IPS DF 6.9 (cell line): Measurements from ENCODE around the gene PLOD3.

ENCODE experiments used
- DNase-seq: peaks from one replicate; pipeline ENCODE4 v3.0.0-alpha.2; 2013; ENCODE audit warnings: low read depth, low spot score
- H3K27ac ChIP-seq: one replicate; pipeline ENCODE4 v1.5.1; 2013; ENCODE audit warnings: low read length, control low read depth
- H3K27me3 ChIP-seq: 2 replicates; pipeline ENCODE4 v1.6.1; 2013; ENCODE audit warnings: mild to moderate bottlenecking, low read length; ENCODE audit not compliant: control insufficient read depth, insufficient read depth
- H3K36me3 ChIP-seq: 2 replicates; pipeline ENCODE4 v1.6.1; 2013; ENCODE audit warnings: low read length; ENCODE audit not compliant: control insufficient read depth, insufficient read depth
- H3K4me1 ChIP-seq: 2 replicates; pipeline ENCODE4 v1.6.1; 2013; ENCODE audit warnings: low read length; ENCODE audit not compliant: control insufficient read depth, insufficient read depth
- H3K4me3 ChIP-seq: 2 replicates; pipeline ENCODE4 v1.5.1; 2013; ENCODE audit warnings: mild to moderate bottlenecking, low read length
- H3K9me3 ChIP-seq: 2 replicates; pipeline ENCODE4 v1.6.1; 2013; ENCODE audit warnings: low read length, inconsistent platforms; ENCODE audit not compliant: control insufficient read depth, insufficient read depth
- WGBS: extraction: QIAGEN DNeasy Blood & Tissue Kit; methylation state at CpG from one replicate; pipeline ENCODE4 v1.1.7; 2013; ENCODE audit warnings: mixed read lengths, missing lambda C conversion rate; ENCODE audit not compliant: insufficient read length, insufficient coverage; 5-methylcytosine and 5-hydroxymethylcytosine counted together

The PLOD3 gene

GRCh38 chr7:101165075-101165957 lies 52.1 kb downstream of the PLOD3 start, which contains the start of gene VGF:
VGF (minus strand) TSS chr7:101165569; CDS start chr7:101164843, 726 bp downstream.
- H3K4me3 ChIP-seq, result peak within 1 kb of the TSS; percentile 17; the same call in 1 of the 2 replicates
- no peaks in the 10 kb centered on the region for H3K9me3 ChIP-seq
- no peaks in the 10 kb centered on the region for H3K36me3 ChIP-seq
- peaks cover 20% of the 10 kb centered on the region for H3K27me3 ChIP-seq
- peaks cover 16% of the 10 kb centered on the region for H3K4me1 ChIP-seq
- no peak for DNase-seq
- no peak within 1 kb of the TSS for H3K27ac ChIP-seq
- WGBS, result no CpG with 5 or more reads among the region's 74 CpGs

GRCh38 chr7:101164071-101164840 lies 53.1 kb downstream of the PLOD3 start:
- DNase-seq, result no peak
- peaks cover 12% of the 10 kb centered on the region for H3K27me3 ChIP-seq
- H3K9me3 ChIP-seq, result no peaks in the 10 kb centered on the region
- H3K4me3 ChIP-seq, result peak overlapping the region; percentile 17; the same call in 1 of the 2 replicates
- H3K36me3 ChIP-seq, result 0 out of 2 replicates have a peak, but pooled peaks cover 4% of the 10 kb centered on the region
- WGBS, result no CpG with 5 or more reads among the region's 75 CpGs
- no peak overlapping the region for H3K27ac ChIP-seq
- H3K4me1 ChIP-seq, result peaks cover 18% of the 10 kb centered on the region; the same call in 1 of the 2 replicates

- WGBS, result no CpG with 5 or more reads among the region's 92 CpGs
- Histone ChIP-seq H3K36me3 (0 out of 2 replicates have a peak, but pooled peaks cover 4% of the 10 kb centered on the region), H3K27ac (no peak overlapping the region)
Measured at GRCh38 chr7:101163279-101164070, 53.9 kb downstream of the PLOD3 start.

GRCh38 chr7:101162551-101163278 lies 54.7 kb downstream of the PLOD3 start:
- no peaks in the 10 kb centered on the region for H3K9me3 ChIP-seq
- H3K4me3 ChIP-seq, result peak overlapping the region; percentile 55
- no peak for DNase-seq
- 0 out of 2 replicates have a peak, but pooled peaks cover 7% of the 10 kb centered on the region for H3K36me3 ChIP-seq
- peaks cover 2% of the 10 kb centered on the region; the same call in 1 of the 2 replicates for H3K27me3 ChIP-seq
- no peak overlapping the region for H3K27ac ChIP-seq
- H3K4me1 ChIP-seq, result peaks cover 11% of the 10 kb centered on the region; the same call in 1 of the 2 replicates
- WGBS, result no CpG with 5 or more reads among the region's 74 CpGs

More at GRCh38 chr7:101163279-101164070, 53.9 kb downstream of the PLOD3 start:
- no peak for DNase-seq
- Histone ChIP-seq H3K9me3 (no peaks in the 10 kb centered on the region), H3K4me1 (peaks cover 15% of the 10 kb centered on the region; the same call in 1 of the 2 replicates), H3K4me3 (peak overlapping the region; percentile 55; the same call in 1 of the 2 replicates), H3K27me3 (peaks cover 8% of the 10 kb centered on the region; the same call in 1 of the 2 replicates)

- DNase-seq, result no peak
- H3K4me1 ChIP-seq, result peaks cover 9% of the 10 kb centered on the region; the same call in 1 of the 2 replicates
- WGBS, result no CpG with 5 or more reads among the region's 17 CpGs
- 0 out of 2 replicates have a peak, but pooled peaks cover 7% of the 10 kb centered on the region for H3K36me3 ChIP-seq
- H3K9me3 ChIP-seq, result no peaks in the 10 kb centered on the region
- H3K27ac ChIP-seq, result no peak overlapping the region
- H3K4me3 ChIP-seq, result no peak overlapping the region; the same call in 1 of the 2 replicates
- H3K27me3 ChIP-seq, result peaks cover 2% of the 10 kb centered on the region; the same call in 1 of the 2 replicates
Measured at GRCh38 chr7:101161692-101162471, 55.5 kb downstream of the PLOD3 start.

- Histone ChIP-seq H3K27me3 (peaks cover 2% of the 10 kb centered on the region; the same call in 1 of the 2 replicates), H3K36me3 (0 out of 2 replicates have a peak, but pooled peaks cover 7% of the 10 kb centered on the region), H3K27ac (no peak overlapping the region), H3K4me3 (no peak overlapping the region), H3K4me1 (peaks cover 12% of the 10 kb centered on the region; the same call in 1 of the 2 replicates), H3K9me3 (no peaks in the 10 kb centered on the region)
- no peak for DNase-seq
Measured at GRCh38 chr7:101160910-101161309, 56.5 kb downstream of the PLOD3 start.

GRCh38 chr7:101159696-101160674 lies 57.4 kb downstream of the PLOD3 start:
- Histone ChIP-seq H3K4me1 (peaks cover 13% of the 10 kb centered on the region), H3K27ac (no peak overlapping the region), H3K9me3 (no peaks in the 10 kb centered on the region), H3K4me3 (no peak overlapping the region), H3K27me3 (peaks cover 2% of the 10 kb centered on the region; the same call in 1 of the 2 replicates), H3K36me3 (0 out of 2 replicates have a peak, but pooled peaks cover 7% of the 10 kb centered on the region)
- no peak for DNase-seq
- no CpG with 5 or more reads among the region's 31 CpGs for WGBS

- H3K36me3 ChIP-seq, result 0 out of 2 replicates have a peak, but pooled peaks cover 7% of the 10 kb centered on the region
- DNase-seq, result no peak
- H3K27me3 ChIP-seq, result no peaks in the 10 kb centered on the region
- H3K27ac ChIP-seq, result no peak overlapping the region
- no CpG with 5 or more reads among the region's 14 CpGs for WGBS
- H3K9me3 ChIP-seq, result no peaks in the 10 kb centered on the region
- no peak overlapping the region for H3K4me3 ChIP-seq
- peaks cover 13% of the 10 kb centered on the region for H3K4me1 ChIP-seq
Measured at GRCh38 chr7:101156866-101157589, 60.4 kb downstream of the PLOD3 start.
